IMR-90 (cell line): ENCODE data around the gene KCNMB2.

ENCODE experiments used
- BHLHE40 ChIP-seq: fragments of 150-350 bp; IDR thresholded peaks from 2 replicates; pipeline ENCODE4 v1.6.1; 2016; ENCODE audit warnings: mild to moderate bottlenecking, low read depth, low read length
- CHD1 ChIP-seq: IDR thresholded peaks from 2 replicates; pipeline ENCODE4 v1.6.1; 2012; ENCODE audit warnings: low read depth, low read length, improper control_type of control experiment
- FOS ChIP-seq: fragments of 150-350 bp; IDR thresholded peaks from 2 replicates; pipeline ENCODE4 v1.6.1; 2016; ENCODE audit warnings: low read depth, low read length
- MAFK ChIP-seq: IDR thresholded peaks from 2 replicates; pipeline ENCODE4 v1.6.1; 2012; ENCODE audit warnings: low read depth, low read length, improper control_type of control experiment
- MAZ ChIP-seq: IDR thresholded peaks from 2 replicates; pipeline ENCODE4 v1.6.1; 2012; ENCODE audit warnings: low read depth, mild to moderate bottlenecking, low read length, improper control_type of control experiment, moderate library complexity, borderline replicate concordance
- MXI1 ChIP-seq: IDR thresholded peaks from 2 replicates; pipeline ENCODE4 v1.6.1; 2012; ENCODE audit warnings: low read depth, mild to moderate bottlenecking, low read length, moderate library complexity, borderline replicate concordance
- POLR2A ChIP-seq: IDR thresholded peaks from 2 replicates; pipeline ENCODE4 v1.6.1; 2012; ENCODE audit warnings: mild to moderate bottlenecking, low read depth, low read length
- RAD21 ChIP-seq: IDR thresholded peaks from 2 replicates; pipeline ENCODE4 v1.6.1; 2012; ENCODE audit warnings: low read length, improper control_type of control experiment
- RCOR1 ChIP-seq: IDR thresholded peaks from 2 replicates; pipeline ENCODE4 v1.6.1; 2012; ENCODE audit warnings: mild to moderate bottlenecking, low read length, improper control_type of control experiment; ENCODE audit not compliant: insufficient replicate concordance
- SMC3 ChIP-seq: fragments of 150-350 bp; IDR thresholded peaks from 2 replicates; pipeline ENCODE4 v1.6.1; 2016; ENCODE audit warnings: low read depth, mild to moderate bottlenecking, antibody characterized with exemption, low read length, moderate library complexity
- TF ChIP-seq, protein P1 (sequence below): conservative IDR thresholded peaks from 2 replicates; pipeline ENCODE4 v1.5.1; 2012; ENCODE audit warnings: mild to moderate bottlenecking, low read depth, low read length, improper control_type of control experiment

DNA sequence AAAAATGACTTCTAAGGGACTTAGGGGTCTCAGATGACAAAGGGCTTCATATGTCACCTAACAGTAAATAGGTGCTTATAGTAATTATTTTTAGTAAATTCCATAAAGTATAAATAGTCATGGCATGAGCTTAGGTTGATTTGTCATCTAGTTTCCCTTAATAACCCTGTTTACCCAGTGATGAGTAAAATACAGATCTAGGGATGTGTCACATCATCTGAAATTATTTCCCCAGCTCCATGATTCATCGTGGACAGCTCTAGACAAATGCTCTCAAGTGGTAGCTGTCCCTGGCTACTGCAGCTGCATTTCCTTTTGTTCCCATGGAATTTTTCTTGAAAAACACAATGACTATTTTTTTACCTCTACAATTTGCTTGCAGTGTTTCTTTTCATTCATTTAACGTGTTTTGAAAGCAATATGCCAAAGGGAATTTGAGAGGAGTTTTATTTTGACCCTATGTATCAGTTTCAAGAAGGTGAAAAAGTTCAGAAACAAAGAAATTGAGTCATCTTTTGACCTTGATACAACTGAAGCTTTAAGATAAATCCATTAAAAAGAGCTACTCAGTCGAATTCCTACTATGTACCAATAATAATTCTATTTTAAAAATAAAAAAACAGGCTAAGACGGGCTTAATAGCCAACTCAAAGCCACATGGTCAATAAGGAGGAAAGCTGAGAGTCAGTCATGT is 241.6 kb downstream of the KCNMB2 start:
- TF ChIP-seq, protein P1, sequence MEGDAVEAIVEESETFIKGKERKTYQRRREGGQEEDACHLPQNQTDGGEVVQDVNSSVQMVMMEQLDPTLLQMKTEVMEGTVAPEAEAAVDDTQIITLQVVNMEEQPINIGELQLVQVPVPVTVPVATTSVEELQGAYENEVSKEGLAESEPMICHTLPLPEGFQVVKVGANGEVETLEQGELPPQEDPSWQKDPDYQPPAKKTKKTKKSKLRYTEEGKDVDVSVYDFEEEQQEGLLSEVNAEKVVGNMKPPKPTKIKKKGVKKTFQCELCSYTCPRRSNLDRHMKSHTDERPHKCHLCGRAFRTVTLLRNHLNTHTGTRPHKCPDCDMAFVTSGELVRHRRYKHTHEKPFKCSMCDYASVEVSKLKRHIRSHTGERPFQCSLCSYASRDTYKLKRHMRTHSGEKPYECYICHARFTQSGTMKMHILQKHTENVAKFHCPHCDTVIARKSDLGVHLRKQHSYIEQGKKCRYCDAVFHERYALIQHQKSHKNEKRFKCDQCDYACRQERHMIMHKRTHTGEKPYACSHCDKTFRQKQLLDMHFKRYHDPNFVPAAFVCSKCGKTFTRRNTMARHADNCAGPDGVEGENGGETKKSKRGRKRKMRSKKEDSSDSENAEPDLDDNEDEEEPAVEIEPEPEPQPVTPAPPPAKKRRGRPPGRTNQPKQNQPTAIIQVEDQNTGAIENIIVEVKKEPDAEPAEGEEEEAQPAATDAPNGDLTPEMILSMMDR: no peak
- TF ChIP-seq MAFK (no peak), MXI1 (no peak), CHD1 (no peak), SMC3 (no peak), POLR2A (no peak), RAD21 (no peak), BHLHE40 (no peak), FOS (no peak), MAZ (no peak), RCOR1 (no peak)
